ENCODE data around the gene ACKR2. TPM values are rescaled to one million over a fixed set of nuclear protein-coding genes. Genes with fewer than 3 reads are reported as not detected.
A peak's percentile ranks its signal among the peaks of the same experiment; 100 is the strongest.

The ACKR2 gene
- total RNA-seq, 1 experiment from 2014 or later = 0.45 TPM

DNA sequence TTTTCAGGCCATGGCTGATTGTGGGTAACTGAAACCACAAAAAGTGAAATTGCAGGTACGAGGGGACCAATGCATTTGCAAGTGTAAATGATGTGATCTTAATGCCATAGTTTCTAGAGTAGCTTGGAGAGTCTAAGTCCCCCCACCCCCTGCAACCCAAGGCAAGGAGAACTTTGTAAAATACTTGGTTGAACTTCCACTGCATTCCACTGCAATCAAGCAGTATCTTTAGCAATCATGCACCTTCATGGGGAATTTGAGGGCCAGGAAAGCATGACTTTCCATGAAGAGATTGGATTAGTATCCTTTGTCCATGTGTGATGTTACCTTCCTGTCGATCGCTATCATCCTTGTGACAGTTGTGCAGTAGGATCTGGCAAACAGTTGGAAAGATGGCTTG, 77.8 kb downstream of the ACKR2 start:
- Mint-ChIP-seq H3K4me3 (ENCODE audit: low read depth, unreplicated experiment) (no peak overlapping the region), H3K27me3 (ENCODE audit: unreplicated experiment) (no peaks in the 10 kb centered on the region), H3K4me1 (ENCODE audit: low read depth, unreplicated experiment) (peaks cover 41% of the 10 kb centered on the region), H3K9me3 (ENCODE audit: low read depth, unreplicated experiment) (no peaks in the 10 kb centered on the region), H3K27ac (ENCODE audit: unreplicated experiment) (no peak overlapping the region), H3K36me3 (ENCODE audit: insufficient read depth, unreplicated experiment) (no peaks in the 10 kb centered on the region)
- intact Hi-C loops (cut with micrococcal nuclease; ENCODE audit: unreplicated experiment) = no loop called here
- TF ChIP-seq, protein P1, sequence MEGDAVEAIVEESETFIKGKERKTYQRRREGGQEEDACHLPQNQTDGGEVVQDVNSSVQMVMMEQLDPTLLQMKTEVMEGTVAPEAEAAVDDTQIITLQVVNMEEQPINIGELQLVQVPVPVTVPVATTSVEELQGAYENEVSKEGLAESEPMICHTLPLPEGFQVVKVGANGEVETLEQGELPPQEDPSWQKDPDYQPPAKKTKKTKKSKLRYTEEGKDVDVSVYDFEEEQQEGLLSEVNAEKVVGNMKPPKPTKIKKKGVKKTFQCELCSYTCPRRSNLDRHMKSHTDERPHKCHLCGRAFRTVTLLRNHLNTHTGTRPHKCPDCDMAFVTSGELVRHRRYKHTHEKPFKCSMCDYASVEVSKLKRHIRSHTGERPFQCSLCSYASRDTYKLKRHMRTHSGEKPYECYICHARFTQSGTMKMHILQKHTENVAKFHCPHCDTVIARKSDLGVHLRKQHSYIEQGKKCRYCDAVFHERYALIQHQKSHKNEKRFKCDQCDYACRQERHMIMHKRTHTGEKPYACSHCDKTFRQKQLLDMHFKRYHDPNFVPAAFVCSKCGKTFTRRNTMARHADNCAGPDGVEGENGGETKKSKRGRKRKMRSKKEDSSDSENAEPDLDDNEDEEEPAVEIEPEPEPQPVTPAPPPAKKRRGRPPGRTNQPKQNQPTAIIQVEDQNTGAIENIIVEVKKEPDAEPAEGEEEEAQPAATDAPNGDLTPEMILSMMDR (IDR thresholded peaks at IDR 0.05; ENCODE audit: unreplicated experiment) = no peak
- CTCF ChIA-PET = no interaction called here
- BruUV-seq (replicated peaks) = no TSS peak
- DNase-seq = no peak

DNA sequence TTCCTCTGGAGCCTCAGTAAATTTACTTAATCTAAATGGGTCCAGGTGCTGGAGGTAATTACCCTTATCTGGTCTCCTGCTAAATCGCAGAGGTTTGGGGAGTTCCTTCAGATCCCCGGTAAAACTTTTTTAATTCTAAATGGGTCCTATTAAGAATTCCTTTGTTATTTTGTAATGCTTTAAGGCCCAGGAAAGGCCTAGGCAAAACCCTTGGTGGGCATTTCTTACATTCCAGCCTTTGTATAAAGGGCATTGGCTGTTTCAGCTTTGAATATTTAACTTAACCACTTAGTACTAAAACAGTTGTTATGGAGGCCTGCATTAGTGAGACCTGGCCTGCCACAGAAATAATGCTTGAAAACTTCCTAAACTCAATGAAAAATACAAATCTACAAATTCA, 81.8 kb downstream of the ACKR2 start:
- Mint-ChIP-seq H3K4me3 (ENCODE audit: low read depth, unreplicated experiment) (no peak overlapping the region), H3K9me3 (ENCODE audit: low read depth, unreplicated experiment) (no peaks in the 10 kb centered on the region), H3K27ac (ENCODE audit: unreplicated experiment) (no peak overlapping the region), H3K27me3 (ENCODE audit: unreplicated experiment) (no peaks in the 10 kb centered on the region), H3K36me3 (ENCODE audit: insufficient read depth, unreplicated experiment) (no peaks in the 10 kb centered on the region), H3K4me1 (ENCODE audit: low read depth, unreplicated experiment) (peaks cover 38% of the 10 kb centered on the region)
- no TSS peak for BruUV-seq (replicated peaks)
- CTCF ChIA-PET = no interaction called here
- intact Hi-C loops (cut with micrococcal nuclease; ENCODE audit: unreplicated experiment) = no loop called here
- TF ChIP-seq, protein P1 (IDR thresholded peaks at IDR 0.05; ENCODE audit: unreplicated experiment) = no peak
- no peak for DNase-seq

DNA sequence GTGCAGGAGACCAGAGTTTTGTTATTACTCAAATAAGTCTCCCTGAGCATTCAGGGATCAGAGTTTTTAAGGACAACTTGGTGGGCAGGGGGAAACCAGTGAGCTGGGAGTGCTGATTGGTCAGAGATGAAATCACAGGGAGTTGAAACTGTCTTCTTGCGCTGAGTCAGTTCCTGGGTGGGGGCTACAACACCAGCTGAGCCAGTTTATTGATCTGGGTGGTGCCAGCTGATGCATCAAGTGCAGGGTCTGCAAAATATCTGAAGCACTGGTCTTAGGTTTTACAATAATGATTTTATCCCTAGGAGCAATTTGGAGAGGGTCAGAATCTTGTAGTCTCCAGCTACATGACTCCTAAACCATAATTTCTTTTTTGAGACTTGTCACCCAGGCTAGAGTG, 82.9 kb downstream of the ACKR2 start:
- BruUV-seq (replicated peaks) = no TSS peak
- Mint-ChIP-seq H3K27ac (ENCODE audit: unreplicated experiment) (peak overlapping the region; percentile 34), H3K36me3 (ENCODE audit: insufficient read depth, unreplicated experiment) (no peaks in the 10 kb centered on the region), H3K9me3 (ENCODE audit: low read depth, unreplicated experiment) (no peaks in the 10 kb centered on the region), H3K4me3 (ENCODE audit: low read depth, unreplicated experiment) (no peak overlapping the region), H3K27me3 (ENCODE audit: unreplicated experiment) (no peaks in the 10 kb centered on the region), H3K4me1 (ENCODE audit: low read depth, unreplicated experiment) (peaks cover 30% of the 10 kb centered on the region)
- CTCF ChIA-PET = interaction anchor here (0.8 kb wide), 1 partner anchor 11 kb away, joined by 3 read pairs; no protein-coding TSS in a partner anchor
- TF ChIP-seq, protein P1 (IDR thresholded peaks at IDR 0.05; ENCODE audit: unreplicated experiment) = no peak
- DNase-seq = peak; percentile 27
- intact Hi-C loops (cut with micrococcal nuclease; ENCODE audit: unreplicated experiment) = no loop called here

DNA sequence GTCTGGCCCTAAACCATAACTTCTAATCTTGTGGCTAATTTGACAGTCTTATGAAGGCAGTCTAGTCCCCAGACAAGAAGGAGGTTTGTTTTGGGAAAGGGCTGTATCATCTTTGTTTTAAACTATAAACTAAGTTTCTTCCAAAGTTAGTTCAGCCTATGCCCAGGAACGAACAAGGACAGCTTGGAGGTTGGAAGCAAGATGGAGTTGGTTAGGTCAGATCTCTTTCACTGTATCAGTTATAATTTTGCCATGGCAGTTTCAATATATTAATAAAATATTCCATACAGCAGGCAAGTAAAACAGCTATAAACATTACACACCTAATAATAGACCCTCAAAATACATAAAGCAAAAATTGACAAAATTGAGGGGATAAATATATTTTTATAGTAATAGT, 83.6 kb downstream of the ACKR2 start:
- H3K4me1 Mint-ChIP-seq (ENCODE audit: low read depth, unreplicated experiment) = peaks cover 30% of the 10 kb centered on the region
- intact Hi-C loops (cut with micrococcal nuclease; ENCODE audit: unreplicated experiment) = no loop called here
- DNase-seq = no peak
- H3K4me3 Mint-ChIP-seq (ENCODE audit: low read depth, unreplicated experiment) = no peak overlapping the region
- TF ChIP-seq, protein P1 (IDR thresholded peaks at IDR 0.05; ENCODE audit: unreplicated experiment) = no peak
- CTCF ChIA-PET = interaction anchor here (0.8 kb wide), 1 partner anchor 12 kb away, joined by 3 read pairs; no protein-coding TSS in a partner anchor
- no peaks in the 10 kb centered on the region for H3K27me3 Mint-ChIP-seq (ENCODE audit: unreplicated experiment)
- no TSS peak for BruUV-seq (replicated peaks)
- H3K9me3 Mint-ChIP-seq (ENCODE audit: low read depth, unreplicated experiment) = no peaks in the 10 kb centered on the region
- H3K27ac Mint-ChIP-seq (ENCODE audit: unreplicated experiment) = no peak overlapping the region
- no peaks in the 10 kb centered on the region for H3K36me3 Mint-ChIP-seq (ENCODE audit: insufficient read depth, unreplicated experiment)
